HepG2 (cell line): Measurements from ENCODE around the gene AEN. TPM values are rescaled to one million over a fixed set of nuclear protein-coding genes. Genes with fewer than 3 reads are reported as not detected.

Experiments
- ASH2L ChIP-seq: fragments of 300-600, 200-600 bp; sonication (generic); IDR thresholded peaks from 2 replicates; pipeline ENCODE4 v1.7.0; 2017; ENCODE audit warnings: low read depth, mild to moderate bottlenecking, moderate library complexity, mixed read lengths, low read length; ENCODE audit not compliant: insufficient read length
- CENPT ChIP-seq: sonication (generic); formaldehyde crosslinking; IDR thresholded peaks from 2 replicates; pipeline ENCODE4 v1.8.0; 2022; ENCODE audit warnings: low read depth, mild to moderate bottlenecking, moderate library complexity, missing genetic modification reagents
- FLYWCH1 ChIP-seq: sonication (generic); formaldehyde crosslinking; IDR thresholded peaks from 2 replicates; pipeline ENCODE4 v1.8.1; 2023; ENCODE audit warnings: mild to moderate bottlenecking, missing genetic modification reagents
- FOXJ3 ChIP-seq: sonication (generic); formaldehyde crosslinking; IDR thresholded peaks from 2 replicates; pipeline ENCODE4 v1.4.0; 2020; ENCODE audit warnings: missing genetic modification reagents, mild to moderate bottlenecking, borderline replicate concordance
- HMG20B ChIP-seq: conservative IDR thresholded peaks from 2 replicates; pipeline ENCODE4 v1.6.1; 2016; ENCODE audit warnings: missing genetic modification reagents, missing compliant biosample characterization
- ISL2 ChIP-seq: sonication (generic); formaldehyde crosslinking; IDR thresholded peaks from 2 replicates; pipeline ENCODE4 v1.5.0; 2020; ENCODE audit warnings: missing genetic modification reagents
- LCORL ChIP-seq, 2 experiments: fragments of 450-650 bp in 1 of 2; sonication (generic) in 1 of 2; formaldehyde crosslinking in 1 of 2; IDR thresholded peaks; 2 replicates each; pipeline versions ENCODE4 v1.5.0 to v1.6.1; 2017 to 2020; ENCODE audit warnings: antibody characterized with exemption in 1 of 2, missing genetic modification reagents in 1 of 2
- MXI1 ChIP-seq: IDR thresholded peaks from 3 replicates; pipeline ENCODE4 v1.6.1; 2012; ENCODE audit warnings: low read depth, low read length, inconsistent platforms, borderline replicate concordance
- NBN ChIP-seq: fragments of 450-650 bp; conservative IDR thresholded peaks from 2 replicates; pipeline ENCODE4 v1.6.1; 2017
- NFE2 ChIP-seq: sonication (generic); formaldehyde crosslinking; IDR thresholded peaks from 2 replicates; pipeline ENCODE4 v1.4.0; 2020; ENCODE audit warnings: missing genetic modification reagents
- NR2C2 ChIP-seq: sonication (generic); formaldehyde crosslinking; IDR thresholded peaks from 2 replicates; pipeline ENCODE4 v1.4.0; 2020; ENCODE audit warnings: missing genetic modification reagents, mild to moderate bottlenecking, moderate library complexity, borderline replicate concordance
- PBX2 ChIP-seq: IDR thresholded peaks from 2 replicates; pipeline ENCODE4 v1.6.1; 2016; ENCODE audit warnings: control low read depth
- PHF8 ChIP-seq: sonication (generic); formaldehyde crosslinking; IDR thresholded peaks from 2 replicates; pipeline ENCODE4 v1.5.0; 2020; ENCODE audit warnings: missing genetic modification reagents
- POLR2A ChIP-seq, 2 experiments: IDR thresholded peaks; 2 replicates each; pipeline ENCODE4 v1.6.1; 2011; ENCODE audit warnings: low read depth in 2 of 2, low read length in 2 of 2, mild to moderate bottlenecking in 1 of 2, moderate library complexity in 1 of 2; ENCODE audit not compliant: insufficient read depth in 1 of 2
- POLR2G ChIP-seq: fragments of 200-400 bp; formaldehyde crosslinking; IDR thresholded peaks from 2 replicates; pipeline ENCODE4 v1.6.1; 2018; ENCODE audit warnings: mild to moderate bottlenecking, low read depth, low read length, moderate library complexity
- RFX3 ChIP-seq: IDR thresholded peaks from 2 replicates; pipeline ENCODE4 v1.6.1; 2016; ENCODE audit warnings: missing biosample characterization, missing genetic modification reagents
- SMAD1 ChIP-seq: sonication (generic); formaldehyde crosslinking; IDR thresholded peaks from 2 replicates; pipeline ENCODE4 v1.4.0; 2020; ENCODE audit warnings: missing genetic modification reagents, low read depth, mild to moderate bottlenecking, borderline replicate concordance
- SP5 ChIP-seq: IDR thresholded peaks from 2 replicates; pipeline ENCODE4 v1.6.1; 2016; ENCODE audit warnings: low read depth, borderline replicate concordance
- SRY ChIP-seq: sonication (generic); formaldehyde crosslinking; IDR thresholded peaks from 2 replicates; pipeline ENCODE4 v1.8.0; 2022; ENCODE audit warnings: mild to moderate bottlenecking, missing genetic modification reagents
- TMF1 ChIP-seq: sonication (generic); formaldehyde crosslinking; IDR thresholded peaks from 2 replicates; pipeline ENCODE4 v1.8.1; 2022; ENCODE audit warnings: low read depth, missing genetic modification reagents
- ZNF234 ChIP-seq: sonication (generic); formaldehyde crosslinking; conservative IDR thresholded peaks from 2 replicates; pipeline ENCODE4 v1.5.1; 2020; ENCODE audit warnings: mild to moderate bottlenecking, missing genetic modification reagents
- ZNF331 ChIP-seq: sonication (generic); formaldehyde crosslinking; IDR thresholded peaks from 2 replicates; pipeline ENCODE4 v1.4.0; 2020; ENCODE audit warnings: missing genetic modification reagents
- ZNF333 ChIP-seq: sonication (generic); formaldehyde crosslinking; IDR thresholded peaks from 2 replicates; pipeline ENCODE4 v1.4.0; 2020; ENCODE audit warnings: mild to moderate bottlenecking, missing genetic modification reagents, borderline replicate concordance
- ZNF432 ChIP-seq: sonication (generic); formaldehyde crosslinking; IDR thresholded peaks from 2 replicates; pipeline ENCODE4 v1.5.0; 2020; ENCODE audit warnings: missing genetic modification reagents, mild to moderate bottlenecking, borderline replicate concordance
- polyA plus RNA-seq, 8 experiments: library from polyadenylated mRNA; depleted of rRNA in 3 of 8; stranded (reverse) in 7 of 8; unstranded in 1 of 8; fragments of >200 nt; fragmentation: Illumina TruSeq in 4 of 8; extraction: Trizol in 4 of 8; gene quantifications; 2 replicates each; pipeline versions ENCODE4 v1.2.1 to v1.2.3, GENCODE V29; 2011 to 2016; ENCODE audit warnings: low read depth in 4 of 8, missing spikeins in 1 of 8, mixed read lengths in 1 of 8; ENCODE audit not compliant: insufficient read depth in 1 of 8
- total RNA-seq, 5 experiments: library from RNA; depleted of rRNA; stranded (reverse); fragments of >200 nt; fragmentation: Illumina TruSeq; extraction: Trizol; gene quantifications; 2 replicates each; pipeline ENCODE4 v1.2.3, GENCODE V29; 2016; ENCODE audit warnings: low read depth in 1 of 5
- TF ChIP-seq, protein P1 (sequence below): sonication (generic); formaldehyde crosslinking; IDR thresholded peaks from 2 replicates; pipeline ENCODE4 v1.4.0; 2020; ENCODE audit warnings: missing genetic modification reagents

The AEN gene
- total and polyA plus RNA-seq, 2 of the 13 experiments (the other 11 are each of a cell fraction or from before 2014, with no cell fraction given), result 51.3 to 118 TPM

DNA sequence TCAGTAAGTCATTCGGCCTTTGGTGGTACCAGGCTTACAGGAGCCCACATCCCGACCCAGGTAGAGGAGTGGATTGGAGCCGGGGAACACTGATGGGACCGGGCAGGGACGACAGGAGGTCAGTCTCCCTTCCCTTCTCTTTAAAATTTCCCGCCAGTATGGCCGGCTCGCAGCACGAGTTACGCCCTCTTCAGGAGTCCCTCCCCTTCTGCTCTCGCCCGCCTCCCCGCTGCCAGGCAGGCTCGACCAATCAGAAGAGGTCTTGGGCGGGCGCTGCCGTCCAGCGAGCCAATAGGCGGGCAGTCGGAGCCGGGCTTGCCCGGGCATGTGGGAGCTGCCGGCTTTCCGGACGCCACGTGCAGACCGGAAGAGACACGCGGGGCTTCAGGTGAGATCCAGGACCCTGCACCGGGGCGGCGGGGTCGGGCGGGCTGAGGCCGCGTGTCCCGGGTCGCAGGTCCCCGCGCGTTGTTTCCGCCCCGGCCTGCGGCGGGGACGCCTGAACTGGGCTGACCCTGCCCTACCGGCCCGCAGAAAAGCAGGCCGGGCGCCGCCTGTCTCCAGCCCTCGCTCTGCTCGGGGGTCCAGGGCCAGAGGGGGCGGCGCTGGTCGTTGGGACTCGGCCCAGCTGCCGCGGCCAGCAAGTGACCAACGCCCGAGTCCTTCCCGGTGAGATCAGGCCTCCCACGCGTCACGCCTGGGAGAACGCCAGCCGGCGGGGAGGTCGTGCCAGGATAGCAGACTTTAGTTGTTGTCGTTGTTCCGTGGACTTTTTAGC, at the start of gene AEN (continued):
- TF ChIP-seq, protein P1, sequence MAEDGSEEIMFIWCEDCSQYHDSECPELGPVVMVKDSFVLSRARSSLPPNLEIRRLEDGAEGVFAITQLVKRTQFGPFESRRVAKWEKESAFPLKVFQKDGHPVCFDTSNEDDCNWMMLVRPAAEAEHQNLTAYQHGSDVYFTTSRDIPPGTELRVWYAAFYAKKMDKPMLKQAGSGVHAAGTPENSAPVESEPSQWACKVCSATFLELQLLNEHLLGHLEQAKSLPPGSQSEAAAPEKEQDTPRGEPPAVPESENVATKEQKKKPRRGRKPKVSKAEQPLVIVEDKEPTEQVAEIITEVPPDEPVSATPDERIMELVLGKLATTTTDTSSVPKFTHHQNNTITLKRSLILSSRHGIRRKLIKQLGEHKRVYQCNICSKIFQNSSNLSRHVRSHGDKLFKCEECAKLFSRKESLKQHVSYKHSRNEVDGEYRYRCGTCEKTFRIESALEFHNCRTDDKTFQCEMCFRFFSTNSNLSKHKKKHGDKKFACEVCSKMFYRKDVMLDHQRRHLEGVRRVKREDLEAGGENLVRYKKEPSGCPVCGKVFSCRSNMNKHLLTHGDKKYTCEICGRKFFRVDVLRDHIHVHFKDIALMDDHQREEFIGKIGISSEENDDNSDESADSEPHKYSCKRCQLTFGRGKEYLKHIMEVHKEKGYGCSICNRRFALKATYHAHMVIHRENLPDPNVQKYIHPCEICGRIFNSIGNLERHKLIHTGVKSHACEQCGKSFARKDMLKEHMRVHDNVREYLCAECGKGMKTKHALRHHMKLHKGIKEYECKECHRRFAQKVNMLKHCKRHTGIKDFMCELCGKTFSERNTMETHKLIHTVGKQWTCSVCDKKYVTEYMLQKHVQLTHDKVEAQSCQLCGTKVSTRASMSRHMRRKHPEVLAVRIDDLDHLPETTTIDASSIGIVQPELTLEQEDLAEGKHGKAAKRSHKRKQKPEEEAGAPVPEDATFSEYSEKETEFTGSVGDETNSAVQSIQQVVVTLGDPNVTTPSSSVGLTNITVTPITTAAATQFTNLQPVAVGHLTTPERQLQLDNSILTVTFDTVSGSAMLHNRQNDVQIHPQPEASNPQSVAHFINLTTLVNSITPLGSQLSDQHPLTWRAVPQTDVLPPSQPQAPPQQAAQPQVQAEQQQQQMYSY (CRISPR knock-in tag), result no peak
- TF ChIP-seq LCORL (IDR thresholded peaks at IDR 0.05) (no peak), LCORL (CRISPR knock-in tag; IDR thresholded peaks at IDR 0.05) (no peak), NR2C2 (CRISPR knock-in tag) (0 out of 2 replicates have a peak, but pooled peaks have one; percentile 26), POLR2A (IDR thresholded peaks at IDR 0.05; ENCODE audit: insufficient read depth in 1 of 2, low read depth in 2 of 2, low read length in 2 of 2) (peak; percentile 76 to 81), RFX3 (no peak), FOXJ3 (CRISPR knock-in tag) (no peak), ASH2L (peak; percentile 39), HMG20B (CRISPR knock-in tag) (no peak), ZNF234 (CRISPR knock-in tag) (peak; percentile 81), ZNF331 (no peak), MXI1 (peak; percentile 99), NBN (no peak), CENPT (CRISPR knock-in tag) (no peak), ISL2 (peak; percentile 81), SRY (CRISPR knock-in tag) (peak; percentile 78; the same call in 1 of the 2 replicates), TMF1 (CRISPR knock-in tag) (no peak), PHF8 (peak; percentile 75), NFE2 (no peak), ZNF333 (CRISPR knock-in tag) (no peak), PBX2 (CRISPR knock-in tag) (no peak), ZNF432 (CRISPR knock-in tag) (0 out of 2 replicates have a peak, but pooled peaks have one; percentile 26), POLR2G (peak; percentile 80), FLYWCH1 (CRISPR knock-in tag) (no peak), SMAD1 (CRISPR knock-in tag) (0 out of 2 replicates have a peak, but pooled peaks have one; percentile 61), SP5 (no peak; the same call in 1 of the 2 replicates)
